ENCODE measurements around the gene TBX20. TPM values are rescaled to one million over a fixed set of nuclear protein-coding genes. Genes with fewer than 3 reads are reported as not detected.
"Not testable (repeated sequence)": the region's sequence is repeated elsewhere in the genome, so short reads cannot be mapped to it uniquely, and the experiment has no call there.

Gene TBX20
- total and polyA plus RNA-seq, 5 experiments from 2014 or later = not detected

GRCh38 chr7:35231221-35231620 lies 22.7 kb downstream of the TBX20 start:
- DNase-seq, H3K36me3 Mint-ChIP-seq, H3K4me1 Mint-ChIP-seq, H3K4me3 Mint-ChIP-seq, POLR2A ChIA-PET, H3K9me3 Mint-ChIP-seq, H3K27ac Mint-ChIP-seq, ATAC-seq: not testable (repeated sequence)
- peaks cover 0 to 13% (median 8%) of the 10 kb centered on the region in 5 donors for H3K27me3 Mint-ChIP-seq

- H3K4me1 Mint-ChIP-seq, H3K4me3 Mint-ChIP-seq, H3K9me3 Mint-ChIP-seq, H3K36me3 Mint-ChIP-seq, H3K27ac Mint-ChIP-seq, POLR2A ChIA-PET, ATAC-seq, DNase-seq: not testable (repeated sequence)
- H3K27me3 Mint-ChIP-seq = peaks cover 0 to 13% (median 8%) of the 10 kb centered on the region in 5 donors
Measured at GRCh38 chr7:35229116-35229780, 24.7 kb downstream of the TBX20 start.

- H3K36me3 Mint-ChIP-seq, ATAC-seq: not testable (repeated sequence)
Measured at GRCh38 chr7:35228496-35229051, 25.3 kb downstream of the TBX20 start.

GRCh38 chr7:35227438-35227837 lies 26.5 kb downstream of the TBX20 start:
- H3K27ac Mint-ChIP-seq, ATAC-seq, POLR2A ChIA-PET, H3K4me3 Mint-ChIP-seq, H3K4me1 Mint-ChIP-seq, H3K9me3 Mint-ChIP-seq, DNase-seq, H3K36me3 Mint-ChIP-seq: not testable (repeated sequence)
- peaks cover 12 to 25% (median 14%) of the 10 kb centered on the region in 5 donors for H3K27me3 Mint-ChIP-seq

More at GRCh38 chr7:35228496-35229051, 25.3 kb downstream of the TBX20 start:
- peaks cover under 1 to 14% (median 9%) of the 10 kb centered on the region in 5 donors for H3K27me3 Mint-ChIP-seq
- POLR2A ChIA-PET, H3K4me3 Mint-ChIP-seq, H3K4me1 Mint-ChIP-seq, DNase-seq, H3K9me3 Mint-ChIP-seq, H3K27ac Mint-ChIP-seq: not testable (repeated sequence)

- H3K36me3 Mint-ChIP-seq, H3K9me3 Mint-ChIP-seq, H3K4me3 Mint-ChIP-seq, ATAC-seq, H3K4me1 Mint-ChIP-seq, POLR2A ChIA-PET, DNase-seq: not testable (repeated sequence)
- Mint-ChIP-seq H3K27ac (peak overlapping the region in 1 of 10 donors; percentile 0), H3K27me3 (peaks cover 14 to 45% (median 19%) of the 10 kb centered on the region in 5 donors)
Measured at GRCh38 chr7:35222445-35222844, 31.5 kb downstream of the TBX20 start.

- DNase-seq, POLR2A ChIA-PET, H3K4me3 Mint-ChIP-seq: not testable (repeated sequence)
Measured at GRCh38 chr7:35220176-35220575, 33.7 kb downstream of the TBX20 start.

GRCh38 chr7:35216033-35216432 lies 37.9 kb downstream of the TBX20 start:
- H3K4me3 Mint-ChIP-seq, H3K36me3 Mint-ChIP-seq, H3K9me3 Mint-ChIP-seq, H3K4me1 Mint-ChIP-seq, POLR2A ChIA-PET, H3K27ac Mint-ChIP-seq, ATAC-seq: not testable (repeated sequence)
- peak in 1 of 10 donors; percentile 34 for DNase-seq
- peaks cover 6 to 27% (median 12%) of the 10 kb centered on the region in 5 donors for H3K27me3 Mint-ChIP-seq

More at GRCh38 chr7:35220176-35220575, 33.7 kb downstream of the TBX20 start:
- not testable (repeated sequence) for H3K4me1 Mint-ChIP-seq, H3K27ac Mint-ChIP-seq, ATAC-seq, H3K9me3 Mint-ChIP-seq, H3K36me3 Mint-ChIP-seq
- peaks cover 15 to 53% (median 19%) of the 10 kb centered on the region in 5 donors for H3K27me3 Mint-ChIP-seq

GRCh38 chr7:35215063-35215462 lies 38.8 kb downstream of the TBX20 start:
- H3K9me3 Mint-ChIP-seq, H3K4me3 Mint-ChIP-seq, H3K27ac Mint-ChIP-seq, POLR2A ChIA-PET, ATAC-seq, DNase-seq, H3K36me3 Mint-ChIP-seq, H3K4me1 Mint-ChIP-seq: not testable (repeated sequence)
- H3K27me3 Mint-ChIP-seq = peaks cover 6 to 22% (median 12%) of the 10 kb centered on the region in 5 donors

GRCh38 chr7:35206924-35207323 lies 47.0 kb downstream of the TBX20 start:
- H3K9me3 Mint-ChIP-seq, H3K36me3 Mint-ChIP-seq, POLR2A ChIA-PET, H3K27ac Mint-ChIP-seq, DNase-seq, H3K27me3 Mint-ChIP-seq, H3K4me3 Mint-ChIP-seq, ATAC-seq, H3K4me1 Mint-ChIP-seq: not testable (repeated sequence)

- H3K27ac Mint-ChIP-seq, H3K4me3 Mint-ChIP-seq, DNase-seq, H3K9me3 Mint-ChIP-seq, ATAC-seq, POLR2A ChIA-PET, H3K4me1 Mint-ChIP-seq, H3K36me3 Mint-ChIP-seq, H3K27me3 Mint-ChIP-seq: not testable (repeated sequence)
Measured at GRCh38 chr7:35204850-35205249, 49.0 kb downstream of the TBX20 start.

GRCh38 chr7:35204031-35204430 lies 49.9 kb downstream of the TBX20 start:
- DNase-seq, H3K9me3 Mint-ChIP-seq, H3K4me3 Mint-ChIP-seq, ATAC-seq, H3K27me3 Mint-ChIP-seq, H3K36me3 Mint-ChIP-seq, POLR2A ChIA-PET, H3K4me1 Mint-ChIP-seq, H3K27ac Mint-ChIP-seq: not testable (repeated sequence)

GRCh38 chr7:35202353-35202752 lies 51.5 kb downstream of the TBX20 start:
- DNase-seq, H3K9me3 Mint-ChIP-seq, POLR2A ChIA-PET, H3K27me3 Mint-ChIP-seq, ATAC-seq, H3K4me1 Mint-ChIP-seq, H3K4me3 Mint-ChIP-seq, H3K27ac Mint-ChIP-seq, H3K36me3 Mint-ChIP-seq: not testable (repeated sequence)

- H3K27ac Mint-ChIP-seq, H3K36me3 Mint-ChIP-seq, H3K4me3 Mint-ChIP-seq, ATAC-seq, DNase-seq, POLR2A ChIA-PET, H3K9me3 Mint-ChIP-seq, H3K4me1 Mint-ChIP-seq: not testable (repeated sequence)
- H3K27me3 Mint-ChIP-seq = peaks cover 6 to 31% (median 12%) of the 10 kb centered on the region in 5 donors
Measured at GRCh38 chr7:35200170-35200569, 53.7 kb downstream of the TBX20 start.

Data from naive thymus-derived CD8-positive, alpha-beta T cell (primary cell).